ENCODE measurements around the gene MXRA5.

- TF ChIP-seq CTCF (conservative IDR thresholded peaks at IDR 0.05): no peak
- no peak for TF ChIP-seq ZFX (IDR thresholded peaks at IDR 0.05)
These were observed 83.6 kb downstream of the MXRA5 start for GRCh38 chrX:3262901-3263300.
